Kidney epithelial cell (primary cell): ENCODE results near the gene COL17A1. TPM values are rescaled to one million over a fixed set of nuclear protein-coding genes. Genes with fewer than 3 reads are reported as not detected.

Experiments
- DNase-seq: peaks from one replicate; pipeline ENCODE4 v3.0.0-alpha.2; 2010; ENCODE audit warnings: low read depth
- H3K27me3 ChIP-seq: 2 replicates; pipeline ENCODE4 v1.6.0; 2011; ENCODE audit warnings: low read length; ENCODE audit not compliant: control insufficient read depth, insufficient read depth
- H3K36me3 ChIP-seq: 2 replicates; pipeline ENCODE4 v1.5.1; 2011; ENCODE audit warnings: low read length; ENCODE audit not compliant: control insufficient read depth, insufficient read depth
- H3K4me3 ChIP-seq: 2 replicates; pipeline ENCODE4 v1.5.1; 2011; ENCODE audit warnings: low read depth, mild to moderate bottlenecking, control low read depth, low read length
- CTCF ChIP-seq: IDR thresholded peaks from 2 replicates; pipeline ENCODE4 v1.5.1; 2011; ENCODE audit warnings: mild to moderate bottlenecking, moderate library complexity, low read length, control low read depth, inconsistent platforms; ENCODE audit not compliant: insufficient read depth, poor library complexity, severe bottlenecking
- total RNA-seq: library from RNA; depleted of rRNA; stranded (reverse); fragments of >200 nt; gene quantifications from 2 replicates; pipeline ENCODE4 v1.2.3, GENCODE V29; 2015

Gene COL17A1
- total RNA-seq, 1 donor from 2014 or later: 0.33 TPM

GRCh38 chr10:104103956-104104355 lies 18.3 kb upstream of the COL17A1 start:
- Histone ChIP-seq H3K4me3 (no peak overlapping the region), H3K36me3 (no peaks in the 10 kb centered on the region), H3K27me3 (no peaks in the 10 kb centered on the region)
- no peak for TF ChIP-seq CTCF
- DNase-seq: no peak

- no peak for TF ChIP-seq CTCF
- Histone ChIP-seq H3K4me3 (no peak overlapping the region), H3K27me3 (no peaks in the 10 kb centered on the region), H3K36me3 (no peaks in the 10 kb centered on the region)
- no peak for DNase-seq
These were observed 16.2 kb upstream of the COL17A1 start for GRCh38 chr10:104101902-104102301.

DNA sequence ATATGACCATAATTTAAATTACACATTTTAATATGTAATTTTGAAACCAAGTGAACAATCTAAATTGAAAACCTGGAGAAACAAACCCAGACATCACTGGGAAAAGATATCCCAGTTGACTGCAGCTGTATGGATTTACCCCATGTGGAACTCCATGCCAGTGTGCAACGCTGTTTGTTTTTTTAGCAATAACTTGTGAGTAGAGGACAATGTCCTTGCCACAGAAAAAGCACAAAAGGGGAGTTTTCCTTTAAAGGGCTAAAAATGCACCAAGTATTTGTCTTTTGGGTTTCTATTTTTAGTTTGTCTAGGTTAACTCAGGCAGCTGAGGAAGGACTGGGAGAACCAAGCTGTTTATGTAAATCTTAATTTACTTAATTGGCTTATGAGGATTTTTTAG lies 15.1 kb upstream of the COL17A1 start:
- H3K27me3 ChIP-seq: no peaks in the 10 kb centered on the region
- DNase-seq: no peak
- TF ChIP-seq CTCF: no peak
- H3K4me3 ChIP-seq: no peak overlapping the region
- H3K36me3 ChIP-seq: no peaks in the 10 kb centered on the region

- H3K4me3 ChIP-seq: no peak overlapping the region
- no peaks in the 10 kb centered on the region for H3K27me3 ChIP-seq
- TF ChIP-seq CTCF: no peak
- DNase-seq: no peak
- no peaks in the 10 kb centered on the region for H3K36me3 ChIP-seq
These were observed 14.3 kb upstream of the COL17A1 start for GRCh38 chr10:104099941-104100340.

GRCh38 chr10:104099269-104099668 lies 13.6 kb upstream of the COL17A1 start:
- no peak for DNase-seq
- H3K4me3 ChIP-seq: no peak overlapping the region
- no peak for TF ChIP-seq CTCF

GRCh38 chr10:104098358-104098925 lies 12.8 kb upstream of the COL17A1 start:
- H3K4me3 ChIP-seq: no peak overlapping the region
- no peak for TF ChIP-seq CTCF
- DNase-seq: no peak
- no peaks in the 10 kb centered on the region for H3K36me3 ChIP-seq
- no peaks in the 10 kb centered on the region for H3K27me3 ChIP-seq

More at GRCh38 chr10:104099269-104099668, 13.6 kb upstream of the COL17A1 start:
- Histone ChIP-seq H3K36me3 (no peaks in the 10 kb centered on the region), H3K27me3 (no peaks in the 10 kb centered on the region)
